GM23338 (cell line): ENCODE measurements around the gene PPP6R3. TPM values are rescaled to one million over a fixed set of nuclear protein-coding genes. Genes with fewer than 3 reads are reported as not detected.

Experiments used
- ATAC-seq: fragments of 200-7000 bp; cut with Tn5 transposase; 3 replicates; pipeline ENCODE4 v1.9.1; 2020
- DNase-seq: peaks from one replicate; pipeline ENCODE4 v3.0.0-alpha.2; 2015; ENCODE audit warnings: low spot score
- H2AFZ ChIP-seq: fragments of 200-600 bp; sonication (generic); 2 replicates; pipeline ENCODE4 v1.8.0; 2016; ENCODE audit warnings: antibody characterized with exemption, mild to moderate bottlenecking, moderate library complexity
- H3F3A ChIP-seq: fragments of 200-600 bp; sonication (generic); replicated peaks from 2 replicates; pipeline ENCODE4 v1.8.0; 2017; ENCODE audit warnings: antibody characterized with exemption, mixed run types, low read depth
- H3K27ac ChIP-seq: fragments of 200-600 bp; sonication (generic); 2 replicates; pipeline ENCODE4 v1.6.1; 2016; ENCODE audit warnings: low read depth
- H3K27me3 ChIP-seq: fragments of 200-600 bp; sonication (generic); 2 replicates; pipeline ENCODE4 v1.8.0; 2016; ENCODE audit warnings: mild to moderate bottlenecking, mixed run types, moderate library complexity; ENCODE audit not compliant: insufficient read depth
- H3K36me3 ChIP-seq: fragments of 200-600 bp; sonication (generic); 2 replicates; pipeline ENCODE4 v1.8.0; 2016; ENCODE audit warnings: mild to moderate bottlenecking; ENCODE audit not compliant: insufficient read depth
- H3K4me1 ChIP-seq: fragments of 200-600 bp; sonication (generic); 2 replicates; pipeline ENCODE4 v1.8.0; 2016; ENCODE audit warnings: mild to moderate bottlenecking, moderate library complexity; ENCODE audit not compliant: insufficient read depth
- H3K4me2 ChIP-seq: fragments of 200-600 bp; sonication (generic); 2 replicates; pipeline ENCODE4 v1.7.1; 2017; ENCODE audit warnings: mixed run types
- H3K4me3 ChIP-seq: fragments of 200-600 bp; sonication (generic); 2 replicates; pipeline ENCODE4 v1.6.1; 2016; ENCODE audit warnings: mixed run types
- H3K79me2 ChIP-seq: fragments of 200-600 bp; sonication (generic); replicated peaks from 2 replicates; pipeline ENCODE4 v1.8.0; 2017; ENCODE audit warnings: mild to moderate bottlenecking; ENCODE audit not compliant: insufficient read depth
- H3K9me2 ChIP-seq: fragments of 200-600 bp; sonication (generic); 2 replicates; pipeline ENCODE4 v1.8.0; 2017; ENCODE audit not compliant: insufficient read depth
- H4K20me1 ChIP-seq: fragments of 200-600 bp; sonication (generic); replicated peaks from 2 replicates; pipeline ENCODE4 v1.8.0; 2017; ENCODE audit warnings: mild to moderate bottlenecking; ENCODE audit not compliant: insufficient read depth
- H3K27ac Mint-ChIP-seq: 2 replicates; pipeline ENCODE4 v1.8.0; 2020; ENCODE audit warnings: inconsistent platforms, mild to moderate bottlenecking, moderate library complexity, mixed read lengths
- H3K27me3 Mint-ChIP-seq: 3 replicates; pipeline ENCODE4 v1.8.0; 2022; ENCODE audit warnings: low read depth, mild to moderate bottlenecking, moderate library complexity, mixed read lengths, inconsistent platforms; ENCODE audit not compliant: insufficient read depth, poor library complexity
- H3K36me3 Mint-ChIP-seq: 3 replicates; pipeline ENCODE4 v1.8.0; 2021; ENCODE audit warnings: low read depth, mild to moderate bottlenecking, inconsistent platforms, moderate library complexity, mixed read lengths
- H3K4me1 Mint-ChIP-seq: 3 replicates; pipeline ENCODE4 v1.8.0; 2020; ENCODE audit warnings: mild to moderate bottlenecking, inconsistent platforms, mixed read lengths
- H3K4me3 Mint-ChIP-seq: 3 replicates; pipeline ENCODE4 v1.8.0; 2021; ENCODE audit warnings: moderate library complexity, mild to moderate bottlenecking, inconsistent platforms, mixed read lengths
- H3K9me3 Mint-ChIP-seq: 3 replicates; pipeline ENCODE4 v1.8.0; 2020; ENCODE audit warnings: moderate library complexity, mild to moderate bottlenecking, inconsistent platforms, mixed read lengths
- CREB1 ChIP-seq: fragments of 250-450 bp; sonication (Bioruptor Pico); IDR thresholded peaks from 2 replicates; pipeline ENCODE4 v1.5.0; 2020; ENCODE audit warnings: low read depth, mild to moderate bottlenecking, moderate library complexity
- EZH2 ChIP-seq: fragments of 200-600 bp; sonication (generic); IDR thresholded peaks from one replicate; pipeline ENCODE4 v1.8.0; 2017; ENCODE audit warnings: antibody characterized with exemption, mild to moderate bottlenecking, low read depth; ENCODE audit not compliant: unreplicated experiment
- EZH2phosphoT487 ChIP-seq: fragments of 200-600 bp; sonication (generic); IDR thresholded peaks from one replicate; pipeline ENCODE4 v1.8.1; 2018; ENCODE audit warnings: antibody characterized with exemption; ENCODE audit not compliant: unreplicated experiment
- JUNB ChIP-seq: IDR thresholded peaks from one replicate; pipeline ENCODE4 v1.6.1; 2016; ENCODE audit warnings: antibody characterized with exemption; ENCODE audit not compliant: unreplicated experiment
- NANOG ChIP-seq: IDR thresholded peaks from 2 replicates; pipeline ENCODE4 v1.6.1; 2016; ENCODE audit warnings: antibody characterized with exemption, borderline replicate concordance
- POLR2AphosphoS5 ChIP-seq: IDR thresholded peaks from 2 replicates; pipeline ENCODE4 v1.6.1; 2016; ENCODE audit warnings: antibody characterized with exemption, low read depth
- STAT1 ChIP-seq: IDR thresholded peaks from one replicate; pipeline ENCODE4 v1.6.1; 2016; ENCODE audit warnings: antibody characterized with exemption; ENCODE audit not compliant: unreplicated experiment
- ZNF114 ChIP-seq: fragments of 250-450 bp; sonication (Bioruptor Pico); IDR thresholded peaks from 2 replicates; pipeline ENCODE4 v1.5.0; 2020; ENCODE audit warnings: mild to moderate bottlenecking, moderate library complexity
- ZNF331 ChIP-seq: fragments of 250-450 bp; sonication (Bioruptor Pico); IDR thresholded peaks from 2 replicates; pipeline ENCODE4 v1.5.0; 2020; ENCODE audit warnings: low read depth, mild to moderate bottlenecking, moderate library complexity
- polyA plus RNA-seq: library from polyadenylated mRNA; unstranded; fragments of >200 nt; fragmentation: Nextera tagmentation; extraction: Ambion mirVana; gene quantifications from 2 replicates; pipeline ENCODE4 v1.2.1, GENCODE V29; 2016
- total RNA-seq: library from RNA; depleted of rRNA; stranded (reverse); fragments of >200 nt; shearing (Covaris generic); gene quantifications from 2 replicates; pipeline ENCODE4 v1.2.3, GENCODE V29; 2014
- TF ChIP-seq, protein P1 (sequence below): fragments of 250-450 bp; sonication (Bioruptor Pico); IDR thresholded peaks from 2 replicates; pipeline ENCODE4 v1.5.0; 2020; ENCODE audit warnings: mild to moderate bottlenecking, moderate library complexity
- TF ChIP-seq, protein P2 (sequence below): IDR thresholded peaks from one replicate; pipeline ENCODE4 v1.6.1; 2018; ENCODE audit warnings: antibody characterized with exemption; ENCODE audit not compliant: unreplicated experiment
- TF ChIP-seq, protein P3 (sequence below): IDR thresholded peaks from 2 replicates; pipeline ENCODE4 v1.6.1; 2016; ENCODE audit warnings: antibody characterized with exemption
- TF ChIP-seq, protein P4 (sequence below), 2 experiments: fragments of 200-600 bp in 1 of 2; sonication (generic) in 1 of 2; conservative IDR thresholded peaks; 2 replicates each; pipeline versions ENCODE4 v1.5.1 to v1.6.1; 2016 to 2017; ENCODE audit warnings: antibody characterized with exemption in 2 of 2, low read depth in 2 of 2, mild to moderate bottlenecking in 2 of 2, moderate library complexity in 1 of 2

Gene PPP6R3
- total and polyA plus RNA-seq, 2 experiments from 2014 or later: 170 to 268 TPM

DNA sequence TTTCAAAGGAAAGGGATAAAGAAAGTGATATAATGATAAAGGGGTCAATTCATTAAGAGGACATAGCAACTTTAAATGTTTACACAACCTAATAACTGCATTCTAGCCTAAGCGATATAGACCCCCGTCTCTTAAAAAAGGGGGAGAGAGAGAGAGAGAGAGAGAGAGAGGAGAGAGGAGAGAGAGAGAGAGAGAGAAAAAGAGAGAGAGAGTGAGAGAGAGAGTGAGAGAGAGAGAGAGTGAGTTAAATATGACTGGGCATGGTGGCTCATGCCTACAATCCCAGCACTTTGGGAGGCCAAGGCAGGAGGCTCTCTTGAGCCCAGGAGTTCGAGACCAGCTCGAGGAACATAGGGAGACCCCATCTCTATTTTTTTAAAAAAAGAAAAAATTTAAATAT, 133.6 kb downstream of the PPP6R3 start:
- no peaks in the 10 kb centered on the region for H3K27me3 ChIP-seq
- Mint-ChIP-seq H3K36me3 (peaks cover 82% of the 10 kb centered on the region), H3K4me3 (no peak overlapping the region), H3K27ac (no peak overlapping the region), H3K9me3 (no peaks in the 10 kb centered on the region), H3K4me1 (no peaks in the 10 kb centered on the region), H3K27me3 (peaks cover 5% of the 10 kb centered on the region)
- TF ChIP-seq, protein P1, sequence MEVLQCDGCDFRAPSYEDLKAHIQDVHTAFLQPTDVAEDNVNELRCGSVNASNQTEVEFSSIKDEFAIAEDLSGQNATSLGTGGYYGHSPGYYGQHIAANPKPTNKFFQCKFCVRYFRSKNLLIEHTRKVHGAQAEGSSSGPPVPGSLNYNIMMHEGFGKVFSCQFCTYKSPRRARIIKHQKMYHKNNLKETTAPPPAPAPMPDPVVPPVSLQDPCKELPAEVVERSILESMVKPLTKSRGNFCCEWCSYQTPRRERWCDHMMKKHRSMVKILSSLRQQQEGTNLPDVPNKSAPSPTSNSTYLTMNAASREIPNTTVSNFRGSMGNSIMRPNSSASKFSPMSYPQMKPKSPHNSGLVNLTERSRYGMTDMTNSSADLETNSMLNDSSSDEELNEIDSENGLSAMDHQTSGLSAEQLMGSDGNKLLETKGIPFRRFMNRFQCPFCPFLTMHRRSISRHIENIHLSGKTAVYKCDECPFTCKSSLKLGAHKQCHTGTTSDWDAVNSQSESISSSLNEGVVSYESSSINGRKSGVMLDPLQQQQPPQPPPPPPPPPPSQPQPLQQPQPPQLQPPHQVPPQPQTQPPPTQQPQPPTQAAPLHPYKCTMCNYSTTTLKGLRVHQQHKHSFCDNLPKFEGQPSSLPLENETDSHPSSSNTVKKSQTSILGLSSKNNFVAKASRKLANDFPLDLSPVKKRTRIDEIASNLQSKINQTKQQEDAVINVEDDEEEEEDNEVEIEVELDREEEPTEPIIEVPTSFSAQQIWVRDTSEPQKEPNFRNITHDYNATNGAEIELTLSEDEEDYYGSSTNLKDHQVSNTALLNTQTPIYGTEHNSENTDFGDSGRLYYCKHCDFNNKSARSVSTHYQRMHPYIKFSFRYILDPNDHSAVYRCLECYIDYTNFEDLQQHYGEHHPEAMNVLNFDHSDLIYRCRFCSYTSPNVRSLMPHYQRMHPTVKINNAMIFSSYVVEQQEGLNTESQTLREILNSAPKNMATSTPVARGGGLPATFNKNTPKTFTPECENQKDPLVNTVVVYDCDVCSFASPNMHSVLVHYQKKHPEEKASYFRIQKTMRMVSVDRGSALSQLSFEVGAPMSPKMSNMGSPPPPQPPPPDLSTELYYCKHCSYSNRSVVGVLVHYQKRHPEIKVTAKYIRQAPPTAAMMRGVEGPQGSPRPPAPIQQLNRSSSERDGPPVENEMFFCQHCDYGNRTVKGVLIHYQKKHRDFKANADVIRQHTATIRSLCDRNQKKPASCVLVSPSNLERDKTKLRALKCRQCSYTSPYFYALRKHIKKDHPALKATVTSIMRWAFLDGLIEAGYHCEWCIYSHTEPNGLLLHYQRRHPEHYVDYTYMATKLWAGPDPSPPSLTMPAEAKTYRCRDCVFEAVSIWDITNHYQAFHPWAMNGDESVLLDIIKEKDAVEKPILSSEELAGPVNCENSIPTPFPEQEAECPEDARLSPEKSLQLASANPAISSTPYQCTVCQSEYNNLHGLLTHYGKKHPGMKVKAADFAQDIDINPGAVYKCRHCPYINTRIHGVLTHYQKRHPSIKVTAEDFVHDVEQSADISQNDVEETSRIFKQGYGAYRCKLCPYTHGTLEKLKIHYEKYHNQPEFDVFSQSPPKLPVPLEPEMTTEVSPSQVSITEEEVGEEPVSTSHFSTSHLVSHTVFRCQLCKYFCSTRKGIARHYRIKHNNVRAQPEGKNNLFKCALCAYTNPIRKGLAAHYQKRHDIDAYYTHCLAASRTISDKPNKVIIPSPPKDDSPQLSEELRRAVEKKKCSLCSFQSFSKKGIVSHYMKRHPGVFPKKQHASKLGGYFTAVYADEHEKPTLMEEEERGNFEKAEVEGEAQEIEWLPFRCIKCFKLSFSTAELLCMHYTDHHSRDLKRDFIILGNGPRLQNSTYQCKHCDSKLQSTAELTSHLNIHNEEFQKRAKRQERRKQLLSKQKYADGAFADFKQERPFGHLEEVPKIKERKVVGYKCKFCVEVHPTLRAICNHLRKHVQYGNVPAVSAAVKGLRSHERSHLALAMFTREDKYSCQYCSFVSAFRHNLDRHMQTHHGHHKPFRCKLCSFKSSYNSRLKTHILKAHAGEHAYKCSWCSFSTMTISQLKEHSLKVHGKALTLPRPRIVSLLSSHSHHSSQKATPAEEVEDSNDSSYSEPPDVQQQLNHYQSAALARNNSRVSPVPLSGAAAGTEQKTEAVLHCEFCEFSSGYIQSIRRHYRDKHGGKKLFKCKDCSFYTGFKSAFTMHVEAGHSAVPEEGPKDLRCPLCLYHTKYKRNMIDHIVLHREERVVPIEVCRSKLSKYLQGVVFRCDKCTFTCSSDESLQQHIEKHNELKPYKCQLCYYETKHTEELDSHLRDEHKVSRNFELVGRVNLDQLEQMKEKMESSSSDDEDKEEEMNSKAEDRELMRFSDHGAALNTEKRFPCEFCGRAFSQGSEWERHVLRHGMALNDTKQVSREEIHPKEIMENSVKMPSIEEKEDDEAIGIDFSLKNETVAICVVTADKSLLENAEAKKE: no peak
- TF ChIP-seq, protein P2, sequence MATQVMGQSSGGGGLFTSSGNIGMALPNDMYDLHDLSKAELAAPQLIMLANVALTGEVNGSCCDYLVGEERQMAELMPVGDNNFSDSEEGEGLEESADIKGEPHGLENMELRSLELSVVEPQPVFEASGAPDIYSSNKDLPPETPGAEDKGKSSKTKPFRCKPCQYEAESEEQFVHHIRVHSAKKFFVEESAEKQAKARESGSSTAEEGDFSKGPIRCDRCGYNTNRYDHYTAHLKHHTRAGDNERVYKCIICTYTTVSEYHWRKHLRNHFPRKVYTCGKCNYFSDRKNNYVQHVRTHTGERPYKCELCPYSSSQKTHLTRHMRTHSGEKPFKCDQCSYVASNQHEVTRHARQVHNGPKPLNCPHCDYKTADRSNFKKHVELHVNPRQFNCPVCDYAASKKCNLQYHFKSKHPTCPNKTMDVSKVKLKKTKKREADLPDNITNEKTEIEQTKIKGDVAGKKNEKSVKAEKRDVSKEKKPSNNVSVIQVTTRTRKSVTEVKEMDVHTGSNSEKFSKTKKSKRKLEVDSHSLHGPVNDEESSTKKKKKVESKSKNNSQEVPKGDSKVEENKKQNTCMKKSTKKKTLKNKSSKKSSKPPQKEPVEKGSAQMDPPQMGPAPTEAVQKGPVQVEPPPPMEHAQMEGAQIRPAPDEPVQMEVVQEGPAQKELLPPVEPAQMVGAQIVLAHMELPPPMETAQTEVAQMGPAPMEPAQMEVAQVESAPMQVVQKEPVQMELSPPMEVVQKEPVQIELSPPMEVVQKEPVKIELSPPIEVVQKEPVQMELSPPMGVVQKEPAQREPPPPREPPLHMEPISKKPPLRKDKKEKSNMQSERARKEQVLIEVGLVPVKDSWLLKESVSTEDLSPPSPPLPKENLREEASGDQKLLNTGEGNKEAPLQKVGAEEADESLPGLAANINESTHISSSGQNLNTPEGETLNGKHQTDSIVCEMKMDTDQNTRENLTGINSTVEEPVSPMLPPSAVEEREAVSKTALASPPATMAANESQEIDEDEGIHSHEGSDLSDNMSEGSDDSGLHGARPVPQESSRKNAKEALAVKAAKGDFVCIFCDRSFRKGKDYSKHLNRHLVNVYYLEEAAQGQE: no peak
- TF ChIP-seq EZH2: no peak
- TF ChIP-seq, protein P3, sequence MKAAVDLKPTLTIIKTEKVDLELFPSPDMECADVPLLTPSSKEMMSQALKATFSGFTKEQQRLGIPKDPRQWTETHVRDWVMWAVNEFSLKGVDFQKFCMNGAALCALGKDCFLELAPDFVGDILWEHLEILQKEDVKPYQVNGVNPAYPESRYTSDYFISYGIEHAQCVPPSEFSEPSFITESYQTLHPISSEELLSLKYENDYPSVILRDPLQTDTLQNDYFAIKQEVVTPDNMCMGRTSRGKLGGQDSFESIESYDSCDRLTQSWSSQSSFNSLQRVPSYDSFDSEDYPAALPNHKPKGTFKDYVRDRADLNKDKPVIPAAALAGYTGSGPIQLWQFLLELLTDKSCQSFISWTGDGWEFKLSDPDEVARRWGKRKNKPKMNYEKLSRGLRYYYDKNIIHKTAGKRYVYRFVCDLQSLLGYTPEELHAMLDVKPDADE: no peak
- TF ChIP-seq ZNF331 (CRISPR knock-in tag): no peak
- TF ChIP-seq, protein P4, sequence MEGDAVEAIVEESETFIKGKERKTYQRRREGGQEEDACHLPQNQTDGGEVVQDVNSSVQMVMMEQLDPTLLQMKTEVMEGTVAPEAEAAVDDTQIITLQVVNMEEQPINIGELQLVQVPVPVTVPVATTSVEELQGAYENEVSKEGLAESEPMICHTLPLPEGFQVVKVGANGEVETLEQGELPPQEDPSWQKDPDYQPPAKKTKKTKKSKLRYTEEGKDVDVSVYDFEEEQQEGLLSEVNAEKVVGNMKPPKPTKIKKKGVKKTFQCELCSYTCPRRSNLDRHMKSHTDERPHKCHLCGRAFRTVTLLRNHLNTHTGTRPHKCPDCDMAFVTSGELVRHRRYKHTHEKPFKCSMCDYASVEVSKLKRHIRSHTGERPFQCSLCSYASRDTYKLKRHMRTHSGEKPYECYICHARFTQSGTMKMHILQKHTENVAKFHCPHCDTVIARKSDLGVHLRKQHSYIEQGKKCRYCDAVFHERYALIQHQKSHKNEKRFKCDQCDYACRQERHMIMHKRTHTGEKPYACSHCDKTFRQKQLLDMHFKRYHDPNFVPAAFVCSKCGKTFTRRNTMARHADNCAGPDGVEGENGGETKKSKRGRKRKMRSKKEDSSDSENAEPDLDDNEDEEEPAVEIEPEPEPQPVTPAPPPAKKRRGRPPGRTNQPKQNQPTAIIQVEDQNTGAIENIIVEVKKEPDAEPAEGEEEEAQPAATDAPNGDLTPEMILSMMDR (conservative IDR thresholded peaks at IDR 0.05; ENCODE audit: low read depth in 2 of 2): no peak
- TF ChIP-seq JUNB: no peak
- TF ChIP-seq POLR2AphosphoS5: no peak
- no peak for TF ChIP-seq EZH2phosphoT487
- TF ChIP-seq CREB1 (CRISPR knock-in tag): no peak
- no peak for TF ChIP-seq STAT1
- no peak for TF ChIP-seq NANOG
- no peak for TF ChIP-seq ZNF114 (CRISPR knock-in tag)
- ATAC-seq (no peak), DNase-seq (no peak)
- H3K4me2 ChIP-seq: no peak overlapping the region
- H3K4me1 ChIP-seq: no peaks in the 10 kb centered on the region
- peaks cover 8% of the 10 kb centered on the region; the same call in 1 of the 2 replicates for H3F3A ChIP-seq
- no peaks in the 10 kb centered on the region for H3K9me2 ChIP-seq
- H3K4me3 ChIP-seq: no peak overlapping the region
- peaks cover 4% of the 10 kb centered on the region for H4K20me1 ChIP-seq
- H3K36me3 ChIP-seq: peaks cover 47% of the 10 kb centered on the region
- no peak overlapping the region for H2AFZ ChIP-seq
- no peak overlapping the region for H3K27ac ChIP-seq
- H3K79me2 ChIP-seq: peaks cover 9% of the 10 kb centered on the region; the same call in 1 of the 2 replicates
